ENCODE data around the gene CFD. TPM values are rescaled to one million over a fixed set of nuclear protein-coding genes. Genes with fewer than 3 reads are reported as not detected.

Gene CFD
- 3.2 and 5.7 TPM in 2 replicates for total RNA-seq (2014; rRNA removed; shearing (Covaris generic))
- polyA plus RNA-seq (2016; fragmentation: Nextera tagmentation; extraction: Ambion mirVana) = 4.9 and 5.2 TPM in 2 replicates

- no peak within 1 kb of the TSS for H3K27ac ChIP-seq
- peak within 1 kb of the TSS; percentile 42 for H3K9ac ChIP-seq
- H3K4me3 ChIP-seq = peak within 1 kb of the TSS; percentile 43
- in situ Hi-C loops (cut with MboI) = no loop called here
- H3K36me3 ChIP-seq (ENCODE audit: low read depth) = no peaks in the 10 kb centered on the region
- H2AFZ ChIP-seq = peak within 1 kb of the TSS; percentile 50
- no peaks in the 10 kb centered on the region for H4K20me1 ChIP-seq (ENCODE audit: insufficient read depth)
- peak; percentile 36 for DNase-seq
- 15 to 17% methylated on average over 12 to 24 of the region's 24 CpGs for WGBS, 2 experiments (ENCODE audit: low coverage in 1 of 2, low lambda C conversion rate in 2 of 2, missing lambda C conversion rate in 2 of 2)
- no peaks in the 10 kb centered on the region for H3K79me2 ChIP-seq (ENCODE audit: insufficient read depth)
- TF ChIP-seq EZH2 (IDR thresholded peaks at IDR 0.05; ENCODE audit: insufficient read depth, poor library complexity, severe bottlenecking) (no peak), EZH2phosphoT487 (IDR thresholded peaks at IDR 0.05; ENCODE audit: insufficient read depth, low read depth) (no peak)
- H3K4me1 ChIP-seq (ENCODE audit: insufficient read depth) = peaks cover 6% of the 10 kb centered on the region
- no peaks in the 10 kb centered on the region for H3K27me3 ChIP-seq (replicated peaks; ENCODE audit: insufficient read depth)
- H3F3A ChIP-seq (ENCODE audit: insufficient read depth) = no peaks in the 10 kb centered on the region
- H3K9me2 ChIP-seq (ENCODE audit: insufficient read depth) = no peaks in the 10 kb centered on the region
- peak within 1 kb of the TSS; percentile 24 for H3K4me2 ChIP-seq (ENCODE audit: unreplicated experiment)
- no peaks in the 10 kb centered on the region for H3K9me3 ChIP-seq (ENCODE audit: low read depth)
These were observed at the start of gene CFD for GRCh38 chr19:858868-859843. Gene CFD, plus strand, starts transcription at chr19:859664. Its CDS starts 26 bp downstream, at chr19:859690.

GRCh38 chr19:810077-810855 lies 49.2 kb upstream of the CFD start:
- TF ChIP-seq EZH2phosphoT487 (IDR thresholded peaks at IDR 0.05; ENCODE audit: insufficient read depth, low read depth) = no peak
- TF ChIP-seq EZH2 (IDR thresholded peaks at IDR 0.05; ENCODE audit: insufficient read depth, poor library complexity, severe bottlenecking) = no peak
- H3F3A ChIP-seq (ENCODE audit: insufficient read depth) = peaks cover 22% of the 10 kb centered on the region
- DNase-seq = no peak
- H4K20me1 ChIP-seq (ENCODE audit: insufficient read depth) = peaks cover 3% of the 10 kb centered on the region; the same call in 1 of the 2 replicates
- no peaks in the 10 kb centered on the region for H3K9me2 ChIP-seq (ENCODE audit: insufficient read depth)
- no peak overlapping the region for H3K4me3 ChIP-seq
- H3K27ac ChIP-seq = no peak overlapping the region
- no peak overlapping the region for H3K9ac ChIP-seq
- H3K36me3 ChIP-seq (ENCODE audit: low read depth) = peaks cover 53% of the 10 kb centered on the region
- 89 to 90% methylated on average over 27 to 30 of the region's 30 CpGs for WGBS, 2 experiments (ENCODE audit: low coverage in 1 of 2, low lambda C conversion rate in 2 of 2, missing lambda C conversion rate in 2 of 2)
- H3K4me1 ChIP-seq (ENCODE audit: insufficient read depth) = no peaks in the 10 kb centered on the region
- H2AFZ ChIP-seq = no peak overlapping the region
- H3K79me2 ChIP-seq (ENCODE audit: insufficient read depth) = peaks cover 65% of the 10 kb centered on the region
- H3K27me3 ChIP-seq (replicated peaks; ENCODE audit: insufficient read depth) = no peaks in the 10 kb centered on the region
- no peak overlapping the region for H3K4me2 ChIP-seq (ENCODE audit: unreplicated experiment)
- H3K9me3 ChIP-seq (ENCODE audit: low read depth) = no peaks in the 10 kb centered on the region
- in situ Hi-C loops (cut with MboI) = no loop called here

DNA sequence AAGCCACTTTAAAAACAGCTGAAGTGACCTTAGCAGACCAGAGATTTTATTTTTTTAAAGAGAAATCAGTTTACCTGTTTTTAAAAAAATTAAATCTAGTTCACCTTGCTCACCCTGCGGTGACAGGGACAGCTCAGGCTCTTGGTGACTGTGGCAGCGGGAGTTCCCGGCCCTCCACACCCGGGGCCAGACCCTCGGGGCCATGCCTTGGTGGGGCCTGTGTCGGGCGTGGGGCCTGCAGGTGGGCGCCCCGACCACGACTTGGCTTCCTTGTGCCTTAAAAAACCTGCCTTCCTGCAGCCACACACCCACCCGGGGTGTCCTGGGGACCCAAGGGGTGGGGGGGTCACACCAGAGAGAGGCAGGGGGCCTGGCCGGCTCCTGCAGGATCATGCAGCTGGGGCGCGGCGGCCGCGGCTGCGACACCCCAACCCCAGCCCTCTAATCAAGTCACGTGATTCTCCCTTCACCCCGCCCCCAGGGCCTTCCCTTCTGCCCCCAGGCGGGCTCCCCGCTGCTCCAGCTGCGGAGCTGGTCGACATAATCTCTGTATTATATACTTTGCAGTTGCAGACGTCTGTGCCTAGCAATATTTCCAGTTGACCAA lies 48.5 kb upstream of the CFD start:
- no peak overlapping the region for H3K27ac ChIP-seq
- no peaks in the 10 kb centered on the region for H3K9me3 ChIP-seq (ENCODE audit: low read depth)
- H2AFZ ChIP-seq = no peak overlapping the region
- H3K36me3 ChIP-seq (ENCODE audit: low read depth) = peaks cover 51% of the 10 kb centered on the region
- H3K4me3 ChIP-seq = no peak overlapping the region
- no peak overlapping the region for H3K9ac ChIP-seq
- H3K79me2 ChIP-seq (ENCODE audit: insufficient read depth) = peaks cover 58% of the 10 kb centered on the region
- in situ Hi-C loops (cut with MboI) = no loop called here
- H4K20me1 ChIP-seq (ENCODE audit: insufficient read depth) = peaks cover 3% of the 10 kb centered on the region; the same call in 1 of the 2 replicates
- TF ChIP-seq EZH2phosphoT487 (IDR thresholded peaks at IDR 0.05; ENCODE audit: insufficient read depth, low read depth) = no peak
- TF ChIP-seq EZH2 (IDR thresholded peaks at IDR 0.05; ENCODE audit: insufficient read depth, poor library complexity, severe bottlenecking) = no peak
- DNase-seq = no peak
- no peaks in the 10 kb centered on the region for H3K27me3 ChIP-seq (replicated peaks; ENCODE audit: insufficient read depth)
- H3K4me2 ChIP-seq (ENCODE audit: unreplicated experiment) = no peak overlapping the region
- no peaks in the 10 kb centered on the region for H3K4me1 ChIP-seq (ENCODE audit: insufficient read depth)
- WGBS, 2 experiments (ENCODE audit: low coverage in 1 of 2, low lambda C conversion rate in 2 of 2, missing lambda C conversion rate in 2 of 2) = 85 to 86% methylated on average over 18 to 25 of the region's 25 CpGs
- H3F3A ChIP-seq (ENCODE audit: insufficient read depth) = peaks cover 22% of the 10 kb centered on the region
- H3K9me2 ChIP-seq (ENCODE audit: insufficient read depth) = no peaks in the 10 kb centered on the region

All from GM23248 (cell line).